Smooth muscle cell (in vitro differentiated cells): ENCODE measurements around the gene PRKCG. TPM values are rescaled to one million over a fixed set of nuclear protein-coding genes. Genes with fewer than 3 reads are reported as not detected.

Source experiments
- DNase-seq: peaks from one replicate; lab custom pipeline; 2025; ENCODE audit not compliant: unreplicated experiment; lab: John Stamatoyannopoulos, UW
- H2AFZ ChIP-seq: fragments of 200-600 bp; sonication (generic); 2 replicates; pipeline ENCODE4 v1.6.0; 2016; ENCODE audit warnings: antibody characterized with exemption, low read depth, mild to moderate bottlenecking
- H3F3A ChIP-seq: fragments of 200-600 bp; sonication (generic); 2 replicates; pipeline ENCODE4 v1.6.0; 2017; ENCODE audit warnings: antibody characterized with exemption, low read depth
- H3K27ac ChIP-seq: fragments of 200-600 bp; sonication (generic); 2 replicates; pipeline ENCODE4 v1.5.1; 2016; ENCODE audit warnings: low read depth, mild to moderate bottlenecking
- H3K27me3 ChIP-seq: fragments of 200-600 bp; sonication (generic); 2 replicates; pipeline ENCODE4 v1.6.1; 2016; ENCODE audit warnings: low read depth, mild to moderate bottlenecking
- H3K36me3 ChIP-seq: fragments of 200-600 bp; sonication (generic); 2 replicates; pipeline ENCODE4 v1.5.1; 2016; ENCODE audit warnings: low read depth
- H3K4me1 ChIP-seq: fragments of 200-600 bp; sonication (generic); 2 replicates; pipeline ENCODE4 v1.5.1; 2016; ENCODE audit warnings: low read depth
- H3K4me2 ChIP-seq: fragments of 200-600 bp; sonication (generic); 2 replicates; pipeline ENCODE4 v1.6.0; 2016; ENCODE audit warnings: mild to moderate bottlenecking
- H3K4me3 ChIP-seq: fragments of 200-600 bp; sonication (generic); 2 replicates; pipeline ENCODE4 v1.5.1; 2016; ENCODE audit warnings: mild to moderate bottlenecking
- H3K79me2 ChIP-seq: fragments of 200-600 bp; sonication (generic); 2 replicates; pipeline ENCODE4 v1.6.0; 2016; ENCODE audit warnings: low read depth, mild to moderate bottlenecking
- H3K9ac ChIP-seq: fragments of 200-600 bp; sonication (generic); 2 replicates; pipeline ENCODE4 v1.6.0; 2016; ENCODE audit warnings: low read depth
- H3K9me3 ChIP-seq: fragments of 200-600 bp; sonication (generic); replicated peaks from 2 replicates; pipeline ENCODE4 v1.5.1; 2016; ENCODE audit warnings: low read depth
- H4K20me1 ChIP-seq: fragments of 200-600 bp; sonication (generic); 2 replicates; pipeline ENCODE4 v1.6.0; 2016; ENCODE audit warnings: low read depth
- WGBS: methylation state at CpG from one replicate; pipeline ENCODE4 v1.1.7; 2016; ENCODE audit warnings: low lambda C conversion rate; 5-methylcytosine and 5-hydroxymethylcytosine counted together
- polyA plus RNA-seq: library from polyadenylated mRNA; unstranded; fragments of >200 nt; fragmentation: Nextera tagmentation; extraction: Ambion mirVana; gene quantifications from 2 replicates; pipeline ENCODE4 v1.2.1, GENCODE V29; 2016
- total RNA-seq: library from RNA; depleted of rRNA; stranded (reverse); fragments of >200 nt; gene quantifications from 2 replicates; pipeline ENCODE4 v1.2.3, GENCODE V29; 2014
- TF ChIP-seq, protein P1 (sequence below): fragments of 200-600 bp; sonication (generic); IDR thresholded peaks from 2 replicates; pipeline ENCODE4 v1.5.1; 2017; ENCODE audit warnings: borderline replicate concordance, mild to moderate bottlenecking, antibody characterized with exemption; ENCODE audit not compliant: insufficient read depth, poor library complexity, severe bottlenecking

Gene PRKCG
- total and polyA plus RNA-seq, 2 experiments from 2014 or later, result 0.51 TPM; not detected in 1

DNA sequence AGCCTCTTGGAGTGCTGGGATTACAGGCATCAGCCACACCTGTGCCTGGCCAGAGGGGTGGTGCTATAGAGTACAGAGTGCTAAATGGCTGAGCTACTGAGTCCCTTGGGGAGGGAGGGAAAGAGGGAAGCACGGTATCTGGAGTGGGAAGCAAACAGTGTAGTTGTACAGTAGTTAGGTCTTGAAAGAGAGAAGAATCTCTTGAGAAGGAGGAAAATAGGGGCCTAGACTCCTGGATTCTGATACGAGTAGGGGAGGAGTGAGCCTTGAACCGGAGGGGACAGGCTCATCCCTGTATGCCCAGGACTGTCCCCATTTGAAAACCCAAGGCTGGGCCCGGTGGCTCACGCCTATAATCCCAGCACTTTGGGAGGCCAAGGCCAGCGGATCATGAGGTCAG lies 9.2 kb upstream of the PRKCG start:
- TF ChIP-seq, protein P1, sequence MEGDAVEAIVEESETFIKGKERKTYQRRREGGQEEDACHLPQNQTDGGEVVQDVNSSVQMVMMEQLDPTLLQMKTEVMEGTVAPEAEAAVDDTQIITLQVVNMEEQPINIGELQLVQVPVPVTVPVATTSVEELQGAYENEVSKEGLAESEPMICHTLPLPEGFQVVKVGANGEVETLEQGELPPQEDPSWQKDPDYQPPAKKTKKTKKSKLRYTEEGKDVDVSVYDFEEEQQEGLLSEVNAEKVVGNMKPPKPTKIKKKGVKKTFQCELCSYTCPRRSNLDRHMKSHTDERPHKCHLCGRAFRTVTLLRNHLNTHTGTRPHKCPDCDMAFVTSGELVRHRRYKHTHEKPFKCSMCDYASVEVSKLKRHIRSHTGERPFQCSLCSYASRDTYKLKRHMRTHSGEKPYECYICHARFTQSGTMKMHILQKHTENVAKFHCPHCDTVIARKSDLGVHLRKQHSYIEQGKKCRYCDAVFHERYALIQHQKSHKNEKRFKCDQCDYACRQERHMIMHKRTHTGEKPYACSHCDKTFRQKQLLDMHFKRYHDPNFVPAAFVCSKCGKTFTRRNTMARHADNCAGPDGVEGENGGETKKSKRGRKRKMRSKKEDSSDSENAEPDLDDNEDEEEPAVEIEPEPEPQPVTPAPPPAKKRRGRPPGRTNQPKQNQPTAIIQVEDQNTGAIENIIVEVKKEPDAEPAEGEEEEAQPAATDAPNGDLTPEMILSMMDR, result no peak
- Histone ChIP-seq H3K27me3 (no peaks in the 10 kb centered on the region), H3K79me2 (peaks cover 46% of the 10 kb centered on the region), H2AFZ (no peak overlapping the region), H3K4me3 (no peak overlapping the region), H3K4me1 (peaks cover 4% of the 10 kb centered on the region), H3F3A (peaks cover 31% of the 10 kb centered on the region), H3K4me2 (no peak overlapping the region), H3K9me3 (no peaks in the 10 kb centered on the region), H3K9ac (no peak overlapping the region), H3K27ac (no peak overlapping the region), H3K36me3 (no peaks in the 10 kb centered on the region), H4K20me1 (peaks cover 78% of the 10 kb centered on the region)
- 92% methylated on average over 6 of the region's 6 CpGs for WGBS
- DNase-seq, result no peak

DNA sequence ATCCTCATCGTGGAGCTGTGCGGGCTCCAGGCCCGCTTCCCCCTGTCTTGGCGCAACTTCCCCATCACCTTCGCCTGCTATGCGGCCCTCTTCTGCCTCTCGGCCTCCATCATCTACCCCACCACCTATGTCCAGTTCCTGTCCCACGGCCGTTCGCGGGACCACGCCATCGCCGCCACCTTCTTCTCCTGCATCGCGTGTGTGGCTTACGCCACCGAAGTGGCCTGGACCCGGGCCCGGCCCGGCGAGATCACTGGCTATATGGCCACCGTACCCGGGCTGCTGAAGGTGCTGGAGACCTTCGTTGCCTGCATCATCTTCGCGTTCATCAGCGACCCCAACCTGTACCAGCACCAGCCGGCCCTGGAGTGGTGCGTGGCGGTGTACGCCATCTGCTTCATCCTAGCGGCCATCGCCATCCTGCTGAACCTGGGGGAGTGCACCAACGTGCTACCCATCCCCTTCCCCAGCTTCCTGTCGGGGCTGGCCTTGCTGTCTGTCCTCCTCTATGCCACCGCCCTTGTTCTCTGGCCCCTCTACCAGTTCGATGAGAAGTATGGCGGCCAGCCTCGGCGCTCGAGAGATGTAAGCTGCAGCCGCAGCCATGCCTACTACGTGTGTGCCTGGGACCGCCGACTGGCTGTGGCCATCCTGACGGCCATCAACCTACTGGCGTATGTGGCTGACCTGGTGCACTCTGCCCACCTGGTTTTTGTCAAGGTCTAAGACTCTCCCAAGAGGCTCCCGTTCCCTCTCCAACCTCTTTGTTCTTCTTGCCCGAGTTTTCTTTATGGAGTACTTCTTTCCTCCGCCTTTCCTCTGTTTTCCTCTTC lies 8.0 kb upstream of the PRKCG start:
- H2AFZ ChIP-seq, result no peak overlapping the region
- H3K79me2 ChIP-seq, result peaks cover 33% of the 10 kb centered on the region
- no peaks in the 10 kb centered on the region for H3K9me3 ChIP-seq
- TF ChIP-seq, protein P1, result no peak
- DNase-seq, result no peak
- H3K9ac ChIP-seq, result no peak overlapping the region
- no peak overlapping the region for H3K27ac ChIP-seq
- no peak overlapping the region for H3K4me3 ChIP-seq
- H3K36me3 ChIP-seq, result no peaks in the 10 kb centered on the region
- no peaks in the 10 kb centered on the region for H3K27me3 ChIP-seq
- H3K4me2 ChIP-seq, result no peak overlapping the region
- H3K4me1 ChIP-seq, result peaks cover 4% of the 10 kb centered on the region
- H3F3A ChIP-seq, result peaks cover 31% of the 10 kb centered on the region
- 97% methylated on average over 49 of the region's 51 CpGs for WGBS
- peaks cover 78% of the 10 kb centered on the region for H4K20me1 ChIP-seq

- Histone ChIP-seq H4K20me1 (peaks cover 75% of the 10 kb centered on the region), H3K79me2 (peaks cover 29% of the 10 kb centered on the region), H3K9me3 (no peaks in the 10 kb centered on the region), H3K4me3 (no peak overlapping the region), H3K27me3 (no peaks in the 10 kb centered on the region), H3K4me1 (peaks cover 4% of the 10 kb centered on the region), H2AFZ (no peak overlapping the region), H3K9ac (no peak overlapping the region), H3K27ac (no peak overlapping the region), H3K4me2 (no peak overlapping the region), H3K36me3 (no peaks in the 10 kb centered on the region), H3F3A (peaks cover 31% of the 10 kb centered on the region)
- 87% methylated on average over 6 of the region's 6 CpGs for WGBS
- DNase-seq, result no peak
- TF ChIP-seq, protein P1, result no peak
Measured at GRCh38 chr19:53874606-53874990, 7.4 kb upstream of the PRKCG start.
